ENCODE data around the gene SSBP1. TPM values are rescaled to one million over a fixed set of nuclear protein-coding genes. Genes with fewer than 3 reads are reported as not detected.

The SSBP1 gene, protein sequence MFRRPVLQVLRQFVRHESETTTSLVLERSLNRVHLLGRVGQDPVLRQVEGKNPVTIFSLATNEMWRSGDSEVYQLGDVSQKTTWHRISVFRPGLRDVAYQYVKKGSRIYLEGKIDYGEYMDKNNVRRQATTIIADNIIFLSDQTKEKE
- total RNA-seq, result 98.1 and 140 TPM in 2 replicates

DNA sequence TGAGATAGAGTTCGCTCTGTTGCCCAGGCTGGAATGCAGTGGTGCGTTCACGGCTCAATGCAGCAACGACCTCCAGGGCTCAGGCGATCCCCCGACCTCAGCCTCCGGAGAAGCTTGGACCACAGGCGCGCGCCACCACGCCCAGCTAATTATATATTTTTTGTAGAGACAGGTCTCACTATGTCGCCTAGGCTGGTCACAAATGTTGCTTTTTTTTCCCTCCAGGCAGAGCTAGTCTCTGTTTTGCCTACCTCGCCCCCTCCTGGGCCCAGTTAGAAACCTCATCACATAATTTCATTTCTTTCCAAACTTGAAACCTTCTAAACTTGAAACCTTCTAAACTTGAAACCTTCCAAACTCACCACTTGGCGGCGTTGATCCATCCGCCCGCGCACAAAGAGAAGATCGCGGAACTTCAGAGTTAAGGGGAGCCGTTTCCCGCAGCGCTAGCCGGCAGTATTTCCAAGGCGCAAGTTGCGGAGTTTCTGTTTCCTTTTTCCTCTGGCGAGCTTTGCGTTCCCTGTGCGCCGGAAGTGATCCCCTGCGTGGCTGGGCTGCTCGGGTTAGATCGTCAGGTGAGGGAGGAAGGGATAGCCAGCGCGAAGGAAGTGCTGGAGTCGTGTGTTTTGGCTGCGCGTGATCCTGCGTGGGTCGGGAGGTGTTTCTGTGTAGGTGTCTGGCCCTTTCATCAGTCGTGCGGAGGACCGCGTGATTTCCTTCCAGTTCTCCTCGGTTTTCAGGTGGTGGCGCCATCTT, at the start of gene SSBP1:
Gene SSBP1 (plus strand): TSS at position 523 of the 756 bp plus-strand sequence. CDS start 809 bp downstream, outside the sequence.

DNA sequence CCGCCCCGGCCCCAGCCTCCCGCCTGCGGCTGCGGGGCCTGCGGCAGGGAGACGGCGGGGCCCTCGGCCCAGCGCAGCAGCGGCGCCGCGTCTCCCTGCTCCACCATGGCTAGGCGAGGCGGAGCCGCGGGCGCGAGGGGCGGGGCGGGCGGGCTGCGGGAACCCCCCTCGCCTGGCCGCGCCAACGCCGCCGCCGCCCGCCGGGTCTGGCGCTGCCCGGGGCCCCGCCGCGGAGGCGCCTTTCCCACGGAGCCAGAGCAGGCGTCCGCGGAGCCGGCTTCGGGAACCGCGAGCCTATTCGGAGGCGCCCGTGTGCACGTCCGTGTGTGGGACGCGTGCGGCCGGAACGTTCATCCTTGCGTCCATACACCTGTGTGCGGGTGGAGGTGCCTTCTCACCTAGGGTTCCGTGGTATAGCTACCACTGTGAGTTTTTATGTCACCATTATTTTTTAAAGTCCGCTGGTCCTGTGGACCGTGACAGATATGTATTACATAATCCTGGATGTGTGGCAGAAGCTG, 36.1 kb upstream of the SSBP1 start, which contains the start of gene DENND11:
Gene DENND11 (minus strand): TSS at position 120 of the 521 bp plus-strand sequence. CDS start 13 bp downstream, at position 107.

DNA sequence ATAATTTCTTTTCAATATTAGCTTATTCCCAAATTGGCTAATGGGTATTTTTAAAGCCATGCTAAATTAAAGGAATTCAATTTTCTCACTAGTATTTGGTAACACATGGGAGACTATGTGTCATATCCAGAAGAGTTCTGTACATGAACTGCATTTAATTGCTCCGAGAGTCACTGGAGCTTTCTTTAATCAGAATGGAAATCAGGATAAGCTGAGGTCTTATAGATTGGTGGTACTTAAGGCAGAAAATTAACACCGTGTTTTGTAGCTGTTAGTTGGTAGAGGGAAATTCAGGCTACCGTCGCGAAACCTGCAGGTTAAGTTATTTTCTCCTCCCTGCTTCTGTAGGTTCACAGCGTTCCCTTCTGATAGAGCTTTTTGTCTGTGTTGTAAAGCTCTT, 29.8 kb upstream of the SSBP1 start, which contains the start of gene WEE2:
Gene WEE2 (plus strand): TSS at position 3 of the 400 bp plus-strand sequence. CDS start 406 bp downstream, outside the sequence.

DNA sequence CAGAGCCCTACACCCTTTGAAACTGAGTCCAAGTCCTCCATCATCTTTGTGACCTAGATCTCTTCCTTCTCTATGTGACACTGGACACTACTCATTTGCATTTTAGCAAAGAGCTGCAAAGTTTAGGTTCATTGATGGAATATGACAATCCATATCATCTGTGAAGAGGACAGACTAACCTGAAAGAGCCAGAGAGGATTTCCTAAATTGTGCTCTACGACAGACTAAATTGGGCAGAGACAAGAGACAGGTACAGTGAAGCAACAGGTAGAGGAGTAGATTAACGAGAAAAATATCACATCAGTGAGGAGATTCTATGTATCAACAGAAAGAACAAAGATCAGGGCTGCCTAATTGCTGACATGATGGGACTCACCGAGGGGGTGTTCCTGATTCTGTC, 25.6 kb downstream of the SSBP1 start, which contains the start of gene TAS2R3:
Gene TAS2R3 (plus strand): TSS at position 301 of the 400 bp plus-strand sequence. CDS start 62 bp downstream, at position 363.

DNA sequence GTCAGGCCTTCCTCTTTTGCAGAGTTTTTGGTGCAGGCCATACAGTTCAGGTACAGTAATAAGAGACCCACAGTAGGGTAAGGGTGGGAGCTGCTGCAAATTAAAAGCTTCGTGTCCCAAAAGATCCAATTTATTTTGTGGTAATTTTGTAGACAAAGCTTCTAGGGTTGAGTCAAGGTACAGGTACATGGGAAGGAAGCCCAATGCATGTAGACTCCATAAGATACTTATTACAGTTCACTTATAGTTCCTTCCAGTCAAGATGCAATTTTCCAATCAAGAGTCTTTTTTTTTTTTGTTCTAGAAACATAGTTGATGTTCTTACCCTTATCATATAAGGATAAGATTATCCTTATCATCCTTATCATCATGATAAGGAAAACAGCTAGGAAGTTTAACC, 38.2 kb downstream of the SSBP1 start, which contains the start of gene TAS2R4:
Gene TAS2R4 (plus strand): TSS at position 301 of the 400 bp plus-strand sequence. CDS start 1,815 bp downstream, outside the sequence.

DNA sequence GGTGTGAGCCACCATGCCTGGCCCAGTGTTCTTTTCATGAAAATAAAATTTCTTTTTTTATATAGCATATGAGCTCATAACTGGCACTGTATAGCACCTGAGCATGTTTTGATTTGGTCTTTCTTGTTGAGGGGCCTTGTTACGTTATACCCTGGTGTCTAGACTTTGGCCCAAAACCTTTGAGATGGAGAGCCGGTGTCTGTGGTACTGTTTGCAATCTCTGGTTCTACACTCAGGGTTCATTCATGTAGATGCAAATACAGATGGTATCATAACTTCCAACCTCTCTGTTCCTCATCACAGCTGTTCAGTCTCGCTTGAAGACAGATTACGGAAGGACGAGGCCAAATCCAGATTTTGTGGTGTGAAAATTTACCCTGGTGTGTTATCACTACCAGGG, 51.8 kb downstream of the SSBP1 start, which contains the start of gene TAS2R5:
Gene TAS2R5 (plus strand): TSS at position 301 of the 400 bp plus-strand sequence. CDS start 145 bp downstream, outside the sequence.

Other genes starting within 250 kb of the SSBP1 start
- 21.0 and 31.8 TPM in 2 replicates for gene AGK, start 186.9 kb upstream of the SSBP1 start, total RNA-seq
- 5.4 and 6.5 TPM in 2 replicates for gene DENND11, start 36.2 kb upstream of the SSBP1 start, total RNA-seq
- not detected in 2 replicates for gene WEE2, start 30.0 kb upstream of the SSBP1 start, total RNA-seq
- gene TAS2R3, start 25.7 kb downstream of the SSBP1 start, total RNA-seq, result 0.25 TPM in 1 of 2 replicates, not detected in the other
- 0.25 TPM in 1 of 2 replicates, not detected in the other for gene TAS2R4, start 38.3 kb downstream of the SSBP1 start, total RNA-seq
- gene TAS2R5, start 51.9 kb downstream of the SSBP1 start, total RNA-seq, result 1.1 TPM in 1 of 2 replicates, not detected in the other
- not detected in 2 replicates for gene PRSS37, start 103.1 kb downstream of the SSBP1 start, total RNA-seq
- not detected in 2 replicates for gene OR9A4, start 178.0 kb downstream of the SSBP1 start, total RNA-seq
- gene CLEC5A, start 208.6 kb downstream of the SSBP1 start, total RNA-seq, result not detected in 2 replicates
- gene TAS2R38, start 235.4 kb downstream of the SSBP1 start, total RNA-seq, result not detected in 2 replicates

Measured in mesangial cell (primary cell).